Neural progenitor cell (in vitro differentiated cells): ENCODE results near the gene VSTM5. TPM values are rescaled to one million over a fixed set of nuclear protein-coding genes. Genes with fewer than 3 reads are reported as not detected.
A peak's percentile ranks its signal among the peaks of the same experiment; 100 is the strongest.
"Not testable (repeated sequence)": the region's sequence is repeated elsewhere in the genome, so short reads cannot be mapped to it uniquely, and the experiment has no call there.

Experiments
- DNase-seq: peaks from one replicate; pipeline ENCODE4 v3.0.0-alpha.2; 2016; ENCODE audit warnings: low spot score
- H2AFZ ChIP-seq: fragments of 200-600 bp; sonication (generic); replicated peaks from 2 replicates; pipeline ENCODE4 v1.6.1; 2016; ENCODE audit warnings: antibody characterized with exemption
- H3F3A ChIP-seq: fragments of 200-600 bp; sonication (generic); 2 replicates; pipeline ENCODE4 v1.6.1; 2016; ENCODE audit warnings: antibody characterized with exemption, low read depth
- H3K27ac ChIP-seq: fragments of 200-600 bp; sonication (generic); 2 replicates; pipeline ENCODE4 v1.5.1; 2016; ENCODE audit warnings: mild to moderate bottlenecking
- H3K27me3 ChIP-seq: fragments of 200-600 bp; sonication (generic); 2 replicates; pipeline ENCODE4 v1.6.1; 2016; ENCODE audit warnings: mild to moderate bottlenecking, moderate library complexity
- H3K36me3 ChIP-seq: fragments of 200-600 bp; sonication (generic); 2 replicates; pipeline ENCODE4 v1.5.1; 2016
- H3K4me1 ChIP-seq: fragments of 200-600 bp; sonication (generic); 2 replicates; pipeline ENCODE4 v1.6.1; 2016; ENCODE audit warnings: mixed run types
- H3K4me2 ChIP-seq: fragments of 200-600 bp; sonication (generic); 2 replicates; pipeline ENCODE4 v1.6.1; 2016
- H3K4me3 ChIP-seq: fragments of 200-600 bp; sonication (generic); 2 replicates; pipeline ENCODE4 v1.5.1; 2016
- H3K79me2 ChIP-seq: fragments of 200-600 bp; sonication (generic); 2 replicates; pipeline ENCODE4 v1.6.1; 2016; ENCODE audit warnings: low read depth
- H3K9ac ChIP-seq: fragments of 200-600 bp; sonication (generic); 2 replicates; pipeline ENCODE4 v1.6.1; 2016
- H3K9me3 ChIP-seq: fragments of 200-600 bp; sonication (generic); 2 replicates; pipeline ENCODE4 v1.5.1; 2016; ENCODE audit warnings: low read depth
- H4K20me1 ChIP-seq: fragments of 200-600 bp; sonication (generic); 2 replicates; pipeline ENCODE4 v1.6.1; 2016; ENCODE audit warnings: low read depth
- H3K27ac Mint-ChIP-seq: 3 replicates; pipeline ENCODE4 v1.8.0; 2021; ENCODE audit warnings: mixed read lengths
- H3K27me3 Mint-ChIP-seq: 2 replicates; pipeline ENCODE4 v1.8.0; 2022; ENCODE audit warnings: low read depth, mild to moderate bottlenecking, inconsistent platforms, moderate library complexity, mixed read lengths; ENCODE audit not compliant: insufficient read depth
- H3K36me3 Mint-ChIP-seq: 3 replicates; pipeline ENCODE4 v1.8.0; 2021; ENCODE audit warnings: mixed read lengths
- H3K4me1 Mint-ChIP-seq: 3 replicates; pipeline ENCODE4 v1.8.0; 2021; ENCODE audit warnings: mixed read lengths
- H3K4me3 Mint-ChIP-seq: 3 replicates; pipeline ENCODE4 v1.8.0; 2021; ENCODE audit warnings: mild to moderate bottlenecking, moderate library complexity, mixed read lengths
- H3K9me3 Mint-ChIP-seq: 3 replicates; pipeline ENCODE4 v1.8.0; 2020; ENCODE audit warnings: mixed read lengths
- EZH2 ChIP-seq: fragments of 200-600 bp; sonication (generic); IDR thresholded peaks from 2 replicates; pipeline ENCODE4 v1.6.1; 2017; ENCODE audit warnings: antibody characterized with exemption, mild to moderate bottlenecking, moderate library complexity
- EZH2phosphoT487 ChIP-seq: fragments of 200-600 bp; sonication (generic); IDR thresholded peaks from 2 replicates; pipeline ENCODE4 v1.6.1; 2017; ENCODE audit warnings: antibody characterized with exemption
- total RNA-seq: library from RNA; depleted of rRNA; stranded (reverse); fragments of >200 nt; gene quantifications from 2 replicates; pipeline ENCODE4 v1.2.3, GENCODE V29; 2015; ENCODE audit warnings: low replicate concordance
- TF ChIP-seq, protein P1 (sequence below): fragments of 200-600 bp; sonication (generic); IDR thresholded peaks from 2 replicates; pipeline ENCODE4 v1.5.1; 2017; ENCODE audit warnings: antibody characterized with exemption, mild to moderate bottlenecking

The VSTM5 gene
- total RNA-seq, 1 donor from 2014 or later: 0.37 TPM

DNA sequence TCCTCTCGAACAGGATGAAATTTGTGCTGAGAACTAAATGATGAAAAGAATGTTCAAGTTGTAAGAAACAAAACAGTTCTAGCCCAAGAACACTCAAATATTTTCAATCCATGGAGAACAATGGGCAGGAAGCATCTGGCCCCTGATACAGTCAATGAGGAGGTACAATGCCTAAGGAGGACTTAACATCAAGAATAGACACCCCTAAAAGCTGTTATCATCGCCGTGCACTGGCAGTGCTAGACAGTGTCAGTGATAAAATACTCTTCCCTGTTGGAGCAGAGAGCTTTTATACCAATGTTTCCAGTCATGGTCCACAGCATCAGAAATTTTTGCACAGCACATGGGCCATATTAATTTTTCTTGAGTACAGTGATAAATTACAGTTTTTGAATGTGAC lies 20.2 kb upstream of the VSTM5 start:
- DNase-seq: no peak
- Histone ChIP-seq H3K4me1 (no peaks in the 10 kb centered on the region), H2AFZ (no peak overlapping the region), H3K27me3 (no peaks in the 10 kb centered on the region), H3K27ac (no peak overlapping the region), H3K9ac (no peak overlapping the region), H4K20me1 (no peaks in the 10 kb centered on the region), H3K36me3 (no peaks in the 10 kb centered on the region), H3K4me3 (no peak overlapping the region), H3F3A (no peaks in the 10 kb centered on the region), H3K79me2 (no peaks in the 10 kb centered on the region), H3K9me3 (no peaks in the 10 kb centered on the region), H3K4me2 (no peak overlapping the region)
- Mint-ChIP-seq H3K4me3 (no peak overlapping the region), H3K27me3 (peaks cover 2% of the 10 kb centered on the region), H3K36me3 (no peaks in the 10 kb centered on the region), H3K4me1 (no peaks in the 10 kb centered on the region), H3K27ac (no peak overlapping the region), H3K9me3 (no peaks in the 10 kb centered on the region)
- TF ChIP-seq, protein P1, sequence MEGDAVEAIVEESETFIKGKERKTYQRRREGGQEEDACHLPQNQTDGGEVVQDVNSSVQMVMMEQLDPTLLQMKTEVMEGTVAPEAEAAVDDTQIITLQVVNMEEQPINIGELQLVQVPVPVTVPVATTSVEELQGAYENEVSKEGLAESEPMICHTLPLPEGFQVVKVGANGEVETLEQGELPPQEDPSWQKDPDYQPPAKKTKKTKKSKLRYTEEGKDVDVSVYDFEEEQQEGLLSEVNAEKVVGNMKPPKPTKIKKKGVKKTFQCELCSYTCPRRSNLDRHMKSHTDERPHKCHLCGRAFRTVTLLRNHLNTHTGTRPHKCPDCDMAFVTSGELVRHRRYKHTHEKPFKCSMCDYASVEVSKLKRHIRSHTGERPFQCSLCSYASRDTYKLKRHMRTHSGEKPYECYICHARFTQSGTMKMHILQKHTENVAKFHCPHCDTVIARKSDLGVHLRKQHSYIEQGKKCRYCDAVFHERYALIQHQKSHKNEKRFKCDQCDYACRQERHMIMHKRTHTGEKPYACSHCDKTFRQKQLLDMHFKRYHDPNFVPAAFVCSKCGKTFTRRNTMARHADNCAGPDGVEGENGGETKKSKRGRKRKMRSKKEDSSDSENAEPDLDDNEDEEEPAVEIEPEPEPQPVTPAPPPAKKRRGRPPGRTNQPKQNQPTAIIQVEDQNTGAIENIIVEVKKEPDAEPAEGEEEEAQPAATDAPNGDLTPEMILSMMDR: no peak
- TF ChIP-seq EZH2phosphoT487 (no peak), EZH2 (no peak)

DNA sequence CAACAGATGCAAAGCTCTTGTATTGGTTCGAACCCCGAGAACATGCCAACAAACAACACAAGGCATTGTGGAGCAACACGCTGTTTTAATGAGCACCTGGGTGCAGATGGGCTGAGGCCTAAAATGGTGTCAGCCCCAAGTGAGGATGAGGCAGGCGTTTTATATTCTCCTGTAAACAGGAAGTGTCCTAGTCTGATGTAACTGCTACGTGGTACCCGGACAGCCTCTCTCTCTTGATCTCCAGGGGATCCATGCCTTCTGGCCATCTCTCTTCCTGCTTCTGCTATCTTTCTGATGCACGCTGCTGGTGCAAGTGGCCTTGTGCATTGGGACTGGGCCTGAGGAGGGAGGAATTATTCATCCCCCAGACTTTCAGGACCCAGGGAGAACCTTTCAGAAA lies 19.4 kb upstream of the VSTM5 start:
- no peak overlapping the region for H2AFZ ChIP-seq
- Mint-ChIP-seq H3K9me3 (no peaks in the 10 kb centered on the region), H3K27ac (no peak overlapping the region)

DNA sequence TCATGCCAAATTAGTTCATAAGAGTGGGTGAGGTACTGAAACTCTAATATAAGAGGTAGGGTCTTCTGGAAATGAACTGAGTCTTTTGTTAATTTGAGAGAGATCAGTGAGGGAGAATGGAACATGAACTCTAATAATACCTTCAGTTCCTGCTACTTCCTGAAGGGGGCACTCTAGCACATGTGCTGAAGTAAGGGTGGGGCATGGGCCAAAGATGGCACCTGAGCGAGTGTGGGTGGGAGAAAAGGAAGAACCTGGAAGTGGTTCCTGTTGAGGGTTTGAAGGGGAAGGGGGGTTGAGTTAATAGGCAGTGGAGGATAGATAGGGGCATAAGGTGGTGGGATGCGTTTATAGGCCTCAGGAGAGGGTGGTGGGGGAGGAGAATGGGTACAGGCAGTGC lies 18.0 kb upstream of the VSTM5 start:
- not testable (repeated sequence) for H2AFZ ChIP-seq, H3K27me3 Mint-ChIP-seq, H3K9me3 ChIP-seq, H3K27ac ChIP-seq, H3F3A ChIP-seq, H3K4me1 Mint-ChIP-seq, H3K4me3 ChIP-seq, H3K4me1 ChIP-seq, H3K4me3 Mint-ChIP-seq, H3K36me3 Mint-ChIP-seq, H3K27ac Mint-ChIP-seq, H3K9ac ChIP-seq, DNase-seq, H3K9me3 Mint-ChIP-seq, H3K36me3 ChIP-seq, H3K79me2 ChIP-seq, H3K27me3 ChIP-seq, H3K4me2 ChIP-seq, H4K20me1 ChIP-seq
- TF ChIP-seq, protein P1: peak; percentile 59

More for the DNA sequence above, 19.4 kb upstream of the VSTM5 start:
- H3K4me2 ChIP-seq: no peak overlapping the region
- TF ChIP-seq EZH2 (no peak), EZH2phosphoT487 (no peak)
- TF ChIP-seq, protein P1: no peak
- H3K9ac ChIP-seq: no peak overlapping the region
- Mint-ChIP-seq H3K27me3 (peaks cover 2% of the 10 kb centered on the region), H3K4me3 (no peak overlapping the region), H3K4me1 (no peaks in the 10 kb centered on the region), H3K36me3 (no peaks in the 10 kb centered on the region)
- no peaks in the 10 kb centered on the region for H3K9me3 ChIP-seq
- H3K27me3 ChIP-seq: no peaks in the 10 kb centered on the region
- no peaks in the 10 kb centered on the region for H3F3A ChIP-seq
- H3K36me3 ChIP-seq: no peaks in the 10 kb centered on the region
- H4K20me1 ChIP-seq: no peaks in the 10 kb centered on the region
- no peak overlapping the region for H3K4me3 ChIP-seq
- H3K4me1 ChIP-seq: no peaks in the 10 kb centered on the region
- no peaks in the 10 kb centered on the region for H3K79me2 ChIP-seq
- no peak overlapping the region for H3K27ac ChIP-seq
- DNase-seq: no peak

DNA sequence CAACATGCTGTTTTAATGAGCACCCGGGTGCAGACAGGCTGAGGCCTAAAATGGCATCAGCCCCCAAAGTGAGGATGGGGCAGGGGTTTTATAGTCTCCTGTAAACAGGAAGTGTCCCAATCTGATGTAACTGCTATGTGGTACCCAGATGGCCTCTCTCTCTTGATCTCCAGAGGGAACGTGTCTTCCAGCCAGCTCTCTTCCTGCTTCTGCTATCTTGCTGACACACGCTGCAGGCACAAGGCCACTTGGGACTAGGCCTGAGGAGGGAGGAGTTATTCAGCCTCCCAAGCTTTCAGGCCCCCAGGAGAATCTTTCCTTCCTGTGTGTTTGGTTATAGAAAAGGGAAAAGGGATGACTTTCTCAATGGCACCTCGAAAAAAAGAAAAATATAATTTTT lies 11.4 kb upstream of the VSTM5 start:
- no peak for DNase-seq
- no peak overlapping the region for H3K27ac ChIP-seq
- H3K4me1 Mint-ChIP-seq: no peaks in the 10 kb centered on the region
- no peaks in the 10 kb centered on the region for H3K9me3 ChIP-seq
- H3K9ac ChIP-seq: no peak overlapping the region
- H3K36me3 Mint-ChIP-seq: no peaks in the 10 kb centered on the region
- no peaks in the 10 kb centered on the region for H3K4me1 ChIP-seq
- no peaks in the 10 kb centered on the region for H3F3A ChIP-seq
- no peak overlapping the region for H3K4me3 ChIP-seq
- H3K4me3 Mint-ChIP-seq: no peak overlapping the region
- TF ChIP-seq EZH2phosphoT487: no peak
- TF ChIP-seq, protein P1: no peak
- TF ChIP-seq EZH2: no peak
- peak overlapping the region; percentile 68 for H2AFZ ChIP-seq
- H4K20me1 ChIP-seq: no peaks in the 10 kb centered on the region
- no peaks in the 10 kb centered on the region for H3K79me2 ChIP-seq
- no peaks in the 10 kb centered on the region for H3K9me3 Mint-ChIP-seq
- no peak overlapping the region for H3K27ac Mint-ChIP-seq
- peaks cover 2% of the 10 kb centered on the region for H3K27me3 Mint-ChIP-seq
- no peak overlapping the region for H3K4me2 ChIP-seq
- H3K27me3 ChIP-seq: no peaks in the 10 kb centered on the region
- H3K36me3 ChIP-seq: no peaks in the 10 kb centered on the region
